Hematopoietic multipotent progenitor cell treated with erythropoietin and hydrocortisone succinate and interleukin-3 and kit ligand, for 8 days (in vitro differentiated cells): ENCODE measurements around the gene CSK.

ENCODE experiments used
- DNase-seq: peaks from one replicate; pipeline ENCODE4 v3.0.0-alpha.2; 2015

Gene CSK

GRCh38 chr15:74829486-74829885 is 47.6 kb downstream of the CSK start:
- DNase-seq: no peak

- no peak for DNase-seq
These were observed 48.1 kb downstream of the CSK start for GRCh38 chr15:74829991-74830390.

DNA sequence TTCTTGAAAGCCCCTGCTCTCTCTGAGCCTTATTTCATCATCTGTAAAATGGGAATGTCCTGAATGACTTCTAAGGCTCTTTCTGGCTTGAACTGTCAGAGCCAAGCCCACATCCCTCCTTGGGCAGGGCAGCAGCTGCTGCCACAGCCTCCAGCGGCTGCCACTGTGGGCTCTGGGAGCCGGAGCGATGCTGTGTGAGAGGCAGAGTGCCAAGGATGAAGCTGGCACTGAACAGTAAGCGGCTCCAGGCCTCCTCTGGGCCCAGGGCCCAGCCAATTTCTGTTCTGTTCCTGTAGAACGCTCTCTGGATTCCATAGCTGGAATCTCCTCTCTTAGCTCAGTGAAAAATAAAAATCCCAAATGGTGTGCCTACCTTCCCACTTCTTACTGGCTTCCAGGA is 49.0 kb downstream of the CSK start:
- no peak for DNase-seq

DNA sequence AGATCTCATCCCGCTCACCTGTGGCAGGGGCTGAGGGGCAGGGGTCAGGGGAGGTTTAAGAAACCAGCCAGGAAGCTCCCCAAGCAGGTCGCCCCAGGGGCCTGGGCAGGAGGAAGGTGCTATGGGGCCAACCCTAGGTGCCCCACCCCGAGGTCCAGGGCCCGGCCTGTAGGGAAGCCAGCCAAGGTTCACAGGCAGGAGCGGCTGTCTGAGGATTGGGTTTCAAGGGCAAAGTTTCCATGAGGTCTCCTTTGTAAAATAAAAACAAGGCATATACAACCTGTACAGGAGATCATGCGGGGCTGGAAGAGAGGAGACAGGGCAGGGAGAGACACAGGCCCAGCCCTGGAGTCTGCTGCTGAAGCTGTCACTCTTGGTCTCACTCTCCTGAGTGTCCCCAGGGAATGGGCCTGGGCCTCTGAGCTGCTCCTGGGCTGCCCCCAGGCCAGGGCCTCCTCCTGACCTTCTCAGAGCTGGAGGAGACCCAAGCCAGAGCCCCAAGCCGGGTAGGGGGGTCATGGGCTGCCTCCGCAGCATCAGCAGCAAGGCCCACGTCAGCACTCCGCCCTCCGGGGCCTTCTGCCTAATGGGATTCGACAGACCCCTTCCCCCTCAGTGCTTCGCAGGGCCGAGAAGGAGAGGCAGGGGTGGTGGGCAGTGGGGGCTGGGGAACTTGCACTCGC is 50.1 kb downstream of the CSK start:
- DNase-seq: no peak

DNA sequence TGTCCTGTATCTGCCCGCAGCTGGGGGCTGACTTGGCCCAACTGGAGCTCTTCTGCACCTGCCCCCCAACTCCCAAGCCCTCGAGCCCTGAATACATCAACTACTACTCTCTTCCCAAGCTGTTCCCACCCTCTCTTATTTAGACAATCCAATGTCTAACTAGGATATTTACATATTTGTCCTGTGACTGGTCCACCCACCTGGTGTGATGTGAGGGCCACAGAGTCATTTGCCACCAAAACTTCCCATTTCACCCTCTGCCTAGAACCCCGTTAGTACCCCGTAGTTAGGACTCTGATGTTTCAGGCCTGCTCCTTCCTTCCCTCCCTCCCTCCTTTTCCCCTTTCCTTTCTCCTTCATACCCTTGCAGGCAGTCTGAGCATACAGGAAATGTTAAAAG is 50.9 kb downstream of the CSK start:
- DNase-seq: no peak

DNA sequence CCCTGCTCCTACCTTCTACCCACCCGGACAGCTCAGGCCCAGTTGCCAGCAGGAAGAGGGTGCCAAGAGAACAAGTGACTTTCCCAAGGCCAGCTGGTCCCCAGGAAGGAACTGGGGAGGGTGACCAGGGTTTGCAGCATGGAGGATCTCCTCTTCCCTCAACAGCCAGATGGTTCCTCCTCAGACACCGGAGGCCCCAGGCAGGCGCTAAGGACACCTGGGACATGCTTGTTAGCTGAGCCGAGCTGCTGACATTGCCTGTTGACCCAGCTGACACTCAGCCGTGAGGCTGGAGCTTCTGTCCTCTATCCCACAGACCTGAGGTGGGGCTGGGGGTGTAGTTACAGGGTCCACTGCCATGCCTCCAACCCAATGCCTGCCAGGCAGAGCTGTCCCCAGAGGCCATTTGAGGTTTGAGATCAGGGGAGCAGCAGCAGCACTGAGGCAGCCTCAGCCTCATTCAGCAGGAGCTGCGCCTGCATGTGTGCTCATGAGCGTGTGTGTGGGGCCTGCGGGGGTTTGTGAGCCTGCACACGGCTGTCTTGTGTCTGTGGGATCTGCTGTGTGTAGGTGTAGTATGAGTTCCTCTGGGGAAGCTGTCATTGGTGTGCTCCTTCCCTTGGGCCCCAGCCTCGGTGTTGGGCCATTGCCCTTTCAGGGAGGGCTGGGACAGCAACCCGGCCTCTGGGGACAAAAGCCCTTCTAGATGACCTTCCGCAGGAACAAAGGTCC is 51.7 kb downstream of the CSK start:
- DNase-seq: no peak

GRCh38 chr15:74835312-74835823 is 53.5 kb downstream of the CSK start:
- peak; percentile 50 for DNase-seq

DNA sequence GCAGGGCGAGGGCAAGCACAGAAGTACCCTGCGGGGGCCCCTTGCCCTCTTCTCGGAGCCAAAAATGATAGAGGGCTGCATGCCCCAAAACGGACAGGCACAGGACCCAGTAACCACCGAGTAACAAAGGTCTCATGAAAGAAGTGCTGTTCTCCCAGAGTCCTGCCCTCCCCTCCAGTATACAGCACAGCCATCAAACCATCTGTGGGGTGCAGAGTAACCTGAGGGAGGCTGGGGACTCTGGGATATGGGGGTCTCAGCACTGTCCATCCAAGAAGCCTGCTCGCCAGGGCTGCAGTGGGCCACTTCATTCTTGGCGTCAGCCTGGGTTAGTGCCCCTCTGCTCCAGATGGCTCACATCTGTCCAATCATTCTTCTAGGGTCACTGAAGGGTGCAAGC is 55.0 kb downstream of the CSK start:
- no peak for DNase-seq

DNA sequence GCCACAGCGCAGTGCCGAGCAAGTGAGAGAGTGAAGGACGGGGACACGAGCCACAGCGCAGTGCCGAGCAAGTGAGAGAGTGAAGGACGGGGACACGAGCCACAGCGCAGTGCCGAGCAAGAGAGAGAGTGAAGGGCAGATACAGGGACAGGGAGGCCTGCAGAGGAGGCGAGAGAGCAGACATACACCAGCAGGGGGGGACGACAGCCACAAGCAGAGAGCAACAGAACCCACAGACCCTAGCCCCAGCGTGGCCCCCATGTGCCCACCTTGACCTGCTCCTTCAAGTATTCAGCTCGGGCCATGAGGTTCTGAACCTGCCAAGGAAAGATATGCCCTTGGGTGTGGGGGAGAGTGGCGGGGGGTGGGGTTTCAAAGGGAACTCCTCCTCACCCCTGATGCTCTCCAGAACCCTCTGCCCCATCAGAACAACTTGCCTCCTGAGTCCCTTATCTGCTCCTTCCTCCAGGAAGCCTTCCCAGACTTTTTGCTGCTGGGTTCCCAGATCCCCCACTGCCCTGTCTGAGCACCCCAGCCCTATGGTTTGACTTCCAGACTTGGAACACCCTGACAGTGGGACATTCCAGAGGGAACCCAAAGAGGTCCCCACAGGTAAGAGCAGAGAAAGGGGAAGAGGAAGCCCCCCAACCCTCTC is 55.7 kb downstream of the CSK start:
- DNase-seq: no peak

GRCh38 chr15:74838137-74838516 is 56.2 kb downstream of the CSK start:
- DNase-seq: no peak

- DNase-seq: no peak
These were observed 57.1 kb downstream of the CSK start for GRCh38 chr15:74838746-74839525.

- DNase-seq: no peak
These were observed 57.9 kb downstream of the CSK start for GRCh38 chr15:74839526-74840395.

DNA sequence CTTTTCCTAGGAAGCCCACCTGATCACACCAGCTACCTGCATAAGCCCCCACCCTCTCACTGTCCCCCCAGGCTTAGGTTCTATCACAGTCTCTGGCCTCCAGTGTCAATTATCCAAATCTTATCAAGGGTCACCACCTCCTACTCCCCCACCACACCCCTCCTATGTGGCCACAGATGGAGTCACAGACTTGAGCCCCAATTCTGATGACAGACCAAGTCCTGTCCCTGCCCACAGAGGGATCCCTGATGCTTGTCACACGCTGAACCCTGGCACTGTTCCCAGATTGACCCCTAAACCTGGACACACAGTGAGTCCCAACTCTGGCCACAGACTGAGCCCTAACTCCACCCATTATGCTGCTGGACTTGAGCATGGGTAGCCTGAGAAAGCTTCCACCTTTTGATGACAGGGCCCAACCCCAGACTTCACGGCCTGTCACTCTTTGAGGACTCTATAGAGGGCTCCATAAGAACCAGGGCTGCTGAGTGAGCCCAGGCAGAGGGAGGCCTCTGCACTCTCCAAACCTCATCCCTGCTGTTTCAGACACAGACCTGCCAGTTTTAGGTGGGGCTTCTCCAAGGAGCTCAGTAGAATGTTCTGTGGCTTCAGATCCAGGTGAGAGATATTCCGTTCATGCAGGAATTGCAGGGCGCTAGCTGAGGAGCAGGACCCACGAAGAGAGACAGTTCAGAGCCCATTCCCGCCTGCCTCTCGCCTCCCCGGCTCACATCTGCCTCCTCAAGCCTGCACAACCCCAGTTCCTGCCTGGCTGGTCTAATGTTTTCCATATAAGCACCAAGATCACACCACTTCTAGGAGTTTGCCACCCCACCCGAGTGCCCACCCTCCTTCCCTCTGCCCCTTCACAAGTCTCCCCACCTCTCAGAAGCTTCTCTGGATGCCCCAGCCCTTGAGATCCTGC is 59.2 kb downstream of the CSK start:
- DNase-seq: peak; percentile 36

DNA sequence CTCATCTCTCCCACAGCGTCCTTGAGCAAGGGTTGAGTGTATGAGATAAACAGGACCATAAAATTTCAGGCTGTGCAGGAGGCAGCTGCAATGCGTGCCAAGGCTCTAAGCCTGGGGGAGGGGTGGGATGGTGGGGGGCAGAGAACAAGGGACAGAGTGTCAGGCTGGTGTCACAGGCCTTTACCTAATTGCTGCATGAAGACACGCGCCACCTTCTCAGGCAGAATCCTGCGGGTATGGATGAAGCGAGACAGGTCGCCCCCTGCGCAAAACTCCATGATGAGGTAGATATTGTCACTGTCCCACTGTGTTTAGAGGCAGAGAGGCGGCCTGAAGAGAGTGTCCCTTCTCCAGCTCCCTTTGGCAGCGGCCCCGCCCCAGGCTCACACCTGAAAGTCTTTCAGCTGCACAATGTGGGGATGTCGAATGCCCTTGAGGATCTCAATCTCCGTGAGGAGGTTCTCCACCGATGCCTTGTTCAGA is 60.1 kb downstream of the CSK start:
- no peak for DNase-seq

- peak; percentile 87 for DNase-seq
These were observed 60.9 kb downstream of the CSK start, which contains the start of gene ULK3 for GRCh38 chr15:74842581-74843444. Gene ULK3 (minus strand): TSS chr15:74843156. CDS start chr15:74843105, 51 bp downstream.

- no peak for DNase-seq
These were observed 61.6 kb downstream of the CSK start for GRCh38 chr15:74843445-74843828.

DNA sequence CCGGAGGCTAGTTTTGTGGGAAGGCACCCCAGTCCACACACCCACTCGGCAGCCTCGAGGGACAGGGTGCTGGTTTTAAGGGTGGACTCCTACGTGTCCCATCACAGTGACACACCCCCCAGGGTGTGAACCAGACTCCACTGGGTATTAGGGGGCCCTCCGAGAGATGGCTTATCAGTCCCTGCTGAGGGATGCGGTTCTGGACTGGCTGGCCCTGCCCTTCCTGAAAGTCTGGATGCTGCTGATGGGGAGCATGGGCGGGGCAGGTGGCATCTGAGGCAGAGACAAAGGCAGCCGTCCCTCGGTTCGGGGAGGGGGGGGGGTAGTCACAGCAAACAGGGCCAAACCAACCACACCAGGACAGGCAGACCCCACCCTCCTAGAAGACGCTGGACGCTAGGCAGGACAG is 62.0 kb downstream of the CSK start:
- peak; percentile 95 for DNase-seq

DNA sequence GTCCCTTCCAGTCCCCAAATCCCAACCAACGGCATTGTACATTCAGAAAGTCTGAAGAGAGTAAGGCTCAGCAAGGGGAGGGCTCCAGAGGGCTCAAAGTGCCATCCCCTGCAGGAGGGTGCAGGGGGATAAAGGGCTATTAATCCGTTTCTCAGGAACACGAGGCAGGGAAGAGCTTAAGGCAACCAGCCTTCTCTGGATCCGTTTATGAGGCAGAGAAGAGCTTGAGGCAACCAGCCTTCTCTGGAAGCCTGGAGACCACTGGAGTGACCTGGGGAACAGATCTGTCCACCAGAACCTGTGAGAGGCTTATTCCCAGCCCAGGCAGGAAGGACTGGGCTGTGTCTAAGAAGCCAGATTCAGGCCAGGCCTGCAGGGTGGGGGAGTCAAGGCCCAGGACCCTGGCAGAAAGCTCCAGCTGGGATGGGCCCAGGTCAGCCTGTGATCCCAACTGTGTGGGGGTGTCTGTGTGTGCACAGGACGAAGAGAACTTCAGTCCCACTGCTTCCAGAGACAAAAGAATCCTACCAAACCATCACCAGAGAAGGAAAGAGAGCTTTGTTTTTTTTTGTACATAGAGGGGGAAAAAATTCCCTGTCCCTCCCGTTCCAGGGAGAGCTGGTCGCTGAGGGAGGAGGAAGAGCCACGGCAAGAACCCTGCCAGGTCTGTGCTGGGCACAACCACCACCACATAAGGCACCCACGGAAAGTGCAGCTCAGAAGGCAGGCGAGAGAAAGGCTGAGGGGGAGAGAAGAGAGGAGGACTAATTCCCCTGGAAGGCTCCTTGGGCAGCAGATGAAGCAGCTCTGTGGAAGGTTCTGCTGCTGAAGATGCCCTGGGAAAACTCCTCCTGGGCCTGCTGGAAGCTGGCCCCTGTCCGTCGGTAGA is 62.7 kb downstream of the CSK start:
- DNase-seq: peak; percentile 12

- DNase-seq: peak; percentile 76
These were observed 63.3 kb downstream of the CSK start for GRCh38 chr15:74845208-74845568.
